GM18499 (cell line): Measurements from ENCODE around the gene PAPPA2.
"Not testable (repeated sequence)": the region's sequence is repeated elsewhere in the genome, so short reads cannot be mapped to it uniquely, and the experiment has no call there.

ENCODE experiments used
- ATAC-seq: cut with Tn5 transposase; IDR thresholded peaks from one replicate; pipeline ENCODE4 v1.9.1; 2021; ENCODE audit warnings: moderate number of reproducible peaks; ENCODE audit not compliant: insufficient read depth, unreplicated experiment

The PAPPA2 gene

GRCh38 chr1:176601348-176601747, 138.4 kb downstream of the PAPPA2 start:
- ATAC-seq, result no peak

GRCh38 chr1:176602388-176603004, 139.5 kb downstream of the PAPPA2 start:
- ATAC-seq, result no peak

- no peak for ATAC-seq
These were observed 140.7 kb downstream of the PAPPA2 start for GRCh38 chr1:176603696-176604095.

DNA sequence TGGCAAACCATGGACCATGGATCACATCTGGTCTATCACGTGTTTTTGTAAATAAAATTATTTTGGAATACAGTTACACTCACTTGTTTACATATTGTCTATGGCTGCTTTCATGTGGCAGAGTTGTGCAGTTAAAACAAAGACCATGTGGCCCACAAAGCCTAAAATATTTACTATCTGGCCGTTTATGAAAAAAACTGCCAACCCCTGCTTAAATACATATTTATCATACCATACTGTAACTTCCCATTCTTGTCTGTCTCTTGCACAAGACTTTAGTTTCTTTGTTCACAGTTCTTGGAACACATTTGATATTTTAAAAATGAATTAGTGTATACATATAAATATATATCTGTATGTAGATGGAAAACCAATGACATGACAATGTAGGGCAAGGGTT, 141.5 kb downstream of the PAPPA2 start:
- no peak for ATAC-seq

- ATAC-seq, result no peak
These were observed 142.2 kb downstream of the PAPPA2 start for GRCh38 chr1:176605176-176605575.

DNA sequence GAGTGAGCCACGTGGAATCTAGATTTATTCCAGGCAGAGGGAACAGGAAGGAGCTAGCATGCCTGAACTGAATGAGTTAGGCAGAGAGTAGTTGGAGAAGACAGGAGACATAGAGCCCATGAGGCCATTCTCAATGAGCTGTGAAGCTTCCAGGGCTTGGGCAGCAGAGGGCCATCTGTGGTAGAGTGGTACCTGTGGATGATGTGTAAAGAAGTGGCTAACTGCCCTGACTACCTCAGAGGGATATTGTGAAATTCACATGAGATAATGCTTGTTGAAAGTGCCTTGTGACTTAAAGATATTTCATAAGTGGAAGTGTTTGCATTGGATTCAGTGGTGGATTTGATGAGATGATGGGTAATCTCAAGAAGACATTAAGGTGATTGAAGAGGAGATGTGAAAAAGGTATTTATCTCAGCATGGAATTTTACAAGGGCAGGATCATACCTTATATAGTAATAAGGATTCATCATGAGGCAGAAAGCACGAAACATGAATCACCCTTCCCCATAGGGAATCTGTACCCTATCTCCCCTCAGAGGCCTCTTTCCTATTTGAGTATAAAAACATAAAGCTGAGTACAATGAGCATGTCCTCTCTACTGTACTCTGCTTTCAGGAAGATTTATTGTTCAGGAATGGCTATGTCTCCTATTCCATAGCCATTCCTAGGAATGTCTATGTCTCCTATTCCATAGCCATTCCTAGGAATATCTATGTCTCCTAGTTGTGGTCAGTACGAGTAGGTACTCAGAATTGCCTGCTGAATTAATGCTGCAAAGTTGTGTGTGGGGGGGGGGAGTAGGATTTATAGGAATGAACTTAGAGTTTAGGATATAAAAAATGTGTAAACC, 146.8 kb downstream of the PAPPA2 start:
- no peak for ATAC-seq

DNA sequence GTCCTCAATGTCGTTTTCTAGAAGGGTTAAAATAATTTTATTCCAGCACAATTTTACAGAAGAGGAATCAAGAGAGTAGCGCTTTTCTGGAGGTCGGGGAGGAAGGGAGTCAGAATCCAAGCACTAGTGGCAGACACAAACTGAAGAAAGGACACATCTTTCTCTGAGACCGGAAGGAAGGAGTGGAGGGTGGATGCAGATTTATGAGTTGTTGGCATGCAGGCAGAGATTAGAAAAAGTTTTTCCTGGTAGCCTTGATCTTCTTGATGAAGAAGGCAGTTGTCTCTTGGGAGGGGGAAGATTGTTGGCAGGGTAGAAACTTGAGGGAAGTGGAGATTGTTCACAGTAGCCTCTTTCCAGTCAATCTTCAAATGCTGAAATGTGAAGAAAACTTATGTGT, 149.8 kb downstream of the PAPPA2 start:
- no peak for ATAC-seq

GRCh38 chr1:176617881-176618280, 154.9 kb downstream of the PAPPA2 start:
- ATAC-seq, result no peak

- ATAC-seq, result no peak
These were observed 156.3 kb downstream of the PAPPA2 start for GRCh38 chr1:176619261-176619660.

DNA sequence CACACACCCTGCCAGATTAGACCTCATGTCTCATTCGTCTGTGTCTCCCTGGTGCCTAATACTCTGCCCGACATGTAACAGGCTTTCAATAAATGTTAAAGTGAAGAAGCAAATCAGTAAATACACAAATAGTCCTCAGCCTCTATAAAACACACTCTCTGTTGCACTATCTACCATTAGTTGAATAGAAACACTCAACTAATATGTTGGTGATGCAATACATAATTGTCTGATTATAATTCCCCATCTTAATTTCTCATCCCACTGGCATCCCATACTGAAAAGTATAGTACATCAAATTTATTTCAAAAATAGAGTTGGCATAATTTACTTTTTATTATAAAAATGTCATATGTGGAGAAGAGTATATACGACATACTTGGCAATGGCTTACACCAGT, 162.4 kb downstream of the PAPPA2 start:
- no peak for ATAC-seq

DNA sequence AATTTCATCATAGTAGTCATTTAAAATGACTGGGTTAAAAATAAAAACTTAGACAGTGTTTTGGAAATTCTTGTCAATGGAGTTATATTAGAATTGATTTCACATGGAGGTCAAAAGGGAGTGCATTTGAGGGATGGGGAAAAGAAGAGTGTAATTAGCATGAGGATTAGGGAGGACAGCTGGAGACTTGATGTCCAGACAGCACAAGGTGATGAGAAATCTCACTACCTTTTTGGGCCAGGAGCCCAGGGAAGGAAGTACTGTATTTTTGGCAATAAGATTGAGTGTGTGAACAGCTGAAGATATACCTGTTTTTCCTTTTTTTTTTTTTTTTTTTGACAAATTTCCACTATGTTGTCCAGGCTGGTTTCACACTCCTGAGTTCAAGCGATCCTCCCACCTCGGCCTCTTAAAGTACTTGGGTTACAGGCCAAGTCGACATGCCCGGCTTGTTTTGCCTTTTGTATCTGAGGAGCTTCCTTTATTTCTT, 163.6 kb downstream of the PAPPA2 start:
- no peak for ATAC-seq

- ATAC-seq, result no peak
These were observed 165.8 kb downstream of the PAPPA2 start for GRCh38 chr1:176628775-176629174.

GRCh38 chr1:176634733-176635132, 171.8 kb downstream of the PAPPA2 start:
- ATAC-seq, result not testable (repeated sequence)

DNA sequence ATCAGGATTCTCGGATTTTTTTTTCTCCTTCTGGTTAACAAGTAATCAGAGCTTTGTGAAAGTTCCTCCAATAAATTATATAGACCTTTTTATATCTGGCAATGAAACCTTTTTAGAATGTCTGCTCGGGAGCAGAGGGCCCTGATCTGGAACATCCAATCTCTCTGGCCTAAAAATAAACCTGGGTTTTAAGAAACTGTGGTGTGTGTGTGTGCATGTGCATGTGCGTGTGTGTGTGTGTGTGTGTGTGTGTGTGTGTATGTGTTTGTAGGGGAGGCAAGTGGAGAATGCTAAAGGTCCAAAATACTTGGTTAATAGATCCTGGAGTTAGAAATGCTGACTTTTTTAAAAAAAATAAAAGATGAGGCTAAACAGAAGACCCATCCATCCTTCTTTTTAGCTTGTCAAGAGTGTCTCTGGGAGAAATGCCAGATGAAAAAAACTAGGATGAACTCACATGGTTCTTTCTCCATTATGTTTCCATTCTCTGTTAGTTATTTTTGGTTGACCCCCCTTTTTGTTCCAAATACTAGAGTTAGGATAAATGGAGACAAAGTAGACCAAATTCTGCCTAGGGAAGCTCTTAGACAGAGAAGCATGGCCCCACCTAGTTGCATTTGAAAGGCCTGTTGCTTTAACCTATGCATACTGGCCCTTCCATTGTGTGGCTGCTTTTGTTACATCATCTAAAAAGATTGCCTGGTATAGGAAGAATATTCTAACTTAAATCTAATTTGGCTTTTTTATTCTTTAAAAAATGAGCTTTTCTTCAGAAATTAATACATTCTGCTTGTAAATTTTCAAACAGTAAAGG, 175.9 kb downstream of the PAPPA2 start:
- ATAC-seq, result no peak

- ATAC-seq, result no peak
These were observed 180.6 kb downstream of the PAPPA2 start for GRCh38 chr1:176643536-176643935.

DNA sequence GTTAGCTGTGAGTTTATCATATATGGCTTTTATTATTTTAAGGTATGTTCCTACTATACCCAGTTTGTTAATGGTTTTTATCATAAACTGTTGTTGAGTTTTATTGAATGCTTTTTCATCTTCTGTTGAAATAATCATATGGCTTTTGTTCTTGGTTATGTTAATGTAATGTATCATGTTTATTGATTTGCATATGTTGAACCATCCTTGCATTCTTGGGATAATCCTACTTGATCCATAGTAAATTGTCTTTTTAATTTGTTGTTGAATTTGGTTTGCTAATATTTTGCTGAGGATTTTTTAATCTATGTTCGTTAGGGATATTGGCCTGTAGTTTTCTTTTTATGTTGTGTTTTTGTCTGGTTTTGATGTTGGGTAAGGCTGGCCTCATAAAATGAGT, 185.6 kb downstream of the PAPPA2 start:
- no peak for ATAC-seq

DNA sequence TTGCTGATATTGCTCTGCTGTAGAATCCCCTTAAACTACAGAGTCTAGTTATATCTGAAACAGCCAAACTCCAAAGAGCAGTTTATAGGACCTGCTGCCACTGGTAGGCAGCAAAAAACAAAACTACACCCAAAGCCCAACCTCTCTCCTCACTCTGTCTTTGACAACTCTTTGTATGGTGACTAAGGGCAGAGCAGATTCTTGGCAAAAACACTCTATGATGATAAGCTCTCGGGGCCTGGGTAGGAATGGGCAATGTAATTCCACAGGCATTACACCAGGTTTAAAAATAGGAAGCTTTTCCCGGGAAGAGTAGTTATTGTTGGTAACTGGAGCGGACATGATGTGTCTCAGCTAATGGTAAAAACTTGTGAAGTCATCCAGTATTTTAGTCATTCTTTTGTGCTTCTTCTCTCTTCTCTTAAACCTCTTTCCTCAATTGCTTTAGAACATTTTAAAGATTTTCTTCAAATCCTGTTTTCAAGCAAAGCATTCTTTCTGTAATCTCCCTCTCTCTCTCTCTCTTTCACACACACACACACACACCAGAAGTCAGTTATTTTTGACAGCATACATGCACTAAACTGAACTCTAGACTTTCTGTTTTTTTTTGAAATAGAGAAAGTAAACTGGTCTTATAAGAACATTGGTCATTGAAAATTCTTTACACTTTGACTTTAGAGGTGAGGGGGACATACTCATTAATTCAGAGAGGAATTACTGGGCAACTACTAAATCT, 193.5 kb downstream of the PAPPA2 start:
- no peak for ATAC-seq

- no peak for ATAC-seq
These were observed 206.8 kb downstream of the PAPPA2 start for GRCh38 chr1:176669782-176670181.

GRCh38 chr1:176670853-176671252, 207.9 kb downstream of the PAPPA2 start:
- ATAC-seq, result no peak

GRCh38 chr1:176682830-176683535, 220.0 kb downstream of the PAPPA2 start:
- ATAC-seq, result no peak
